ENCODE data around the gene ITPK1. TPM values are rescaled to one million over a fixed set of nuclear protein-coding genes. Genes with fewer than 3 reads are reported as not detected.
A peak's percentile ranks its signal among the peaks of the same experiment; 100 is the strongest.

Gene ITPK1
- total RNA-seq, 1 experiment from 2014 or later: 57.0 TPM

- DNase-seq (ENCODE audit: low read depth): no peak
These were observed 122.4 kb downstream of the ITPK1 start for GRCh38 chr14:92993302-92993701.

- no peak for DNase-seq (ENCODE audit: low read depth)
These were observed 124.2 kb downstream of the ITPK1 start for GRCh38 chr14:92991536-92991935.

GRCh38 chr14:92990456-92991430 is 125.0 kb downstream of the ITPK1 start:
- DNase-seq (ENCODE audit: low read depth): no peak

- DNase-seq (ENCODE audit: low read depth): no peak
These were observed 126.7 kb downstream of the ITPK1 start for GRCh38 chr14:92988786-92989755.

DNA sequence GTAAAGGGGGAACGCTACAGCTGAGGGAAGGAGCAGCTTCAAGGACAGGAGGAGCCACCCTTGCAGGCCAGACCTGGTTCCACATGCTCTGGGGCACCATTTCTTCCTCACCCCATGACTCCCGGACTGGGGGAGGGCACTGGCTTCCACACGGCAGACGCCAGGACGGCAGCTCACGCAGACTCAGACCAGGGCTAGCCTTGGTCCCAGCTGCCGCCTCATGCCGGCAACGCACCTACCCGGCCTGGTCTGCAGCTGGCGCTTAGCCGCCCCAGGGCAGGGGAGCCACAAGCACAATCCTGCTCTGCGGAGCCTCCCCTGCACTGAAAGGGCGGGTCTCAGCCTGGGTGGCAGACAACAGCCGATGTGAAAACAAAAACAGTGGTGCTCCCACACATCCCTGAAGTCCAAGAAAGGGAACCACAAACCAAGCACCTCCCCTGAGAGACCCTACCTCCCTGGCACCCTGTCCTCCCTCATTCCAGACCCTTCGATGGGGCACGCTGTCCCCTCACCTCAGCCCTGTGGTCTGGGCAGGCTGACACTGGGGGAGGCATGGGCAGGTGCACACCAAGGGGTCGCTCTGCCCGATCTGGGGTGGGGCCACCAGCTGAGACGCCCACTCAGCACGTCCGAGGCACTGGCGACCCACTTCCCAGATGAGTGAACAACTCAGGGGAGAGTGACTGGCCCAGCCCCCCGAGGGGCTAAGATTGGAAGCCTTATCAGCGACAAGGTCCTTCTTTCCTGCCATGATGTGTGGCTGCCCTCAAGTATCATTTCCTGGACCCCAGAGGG is 127.8 kb downstream of the ITPK1 start:
- DNase-seq (ENCODE audit: low read depth): no peak

GRCh38 chr14:92987148-92987570 is 128.6 kb downstream of the ITPK1 start:
- no peak for DNase-seq (ENCODE audit: low read depth)

DNA sequence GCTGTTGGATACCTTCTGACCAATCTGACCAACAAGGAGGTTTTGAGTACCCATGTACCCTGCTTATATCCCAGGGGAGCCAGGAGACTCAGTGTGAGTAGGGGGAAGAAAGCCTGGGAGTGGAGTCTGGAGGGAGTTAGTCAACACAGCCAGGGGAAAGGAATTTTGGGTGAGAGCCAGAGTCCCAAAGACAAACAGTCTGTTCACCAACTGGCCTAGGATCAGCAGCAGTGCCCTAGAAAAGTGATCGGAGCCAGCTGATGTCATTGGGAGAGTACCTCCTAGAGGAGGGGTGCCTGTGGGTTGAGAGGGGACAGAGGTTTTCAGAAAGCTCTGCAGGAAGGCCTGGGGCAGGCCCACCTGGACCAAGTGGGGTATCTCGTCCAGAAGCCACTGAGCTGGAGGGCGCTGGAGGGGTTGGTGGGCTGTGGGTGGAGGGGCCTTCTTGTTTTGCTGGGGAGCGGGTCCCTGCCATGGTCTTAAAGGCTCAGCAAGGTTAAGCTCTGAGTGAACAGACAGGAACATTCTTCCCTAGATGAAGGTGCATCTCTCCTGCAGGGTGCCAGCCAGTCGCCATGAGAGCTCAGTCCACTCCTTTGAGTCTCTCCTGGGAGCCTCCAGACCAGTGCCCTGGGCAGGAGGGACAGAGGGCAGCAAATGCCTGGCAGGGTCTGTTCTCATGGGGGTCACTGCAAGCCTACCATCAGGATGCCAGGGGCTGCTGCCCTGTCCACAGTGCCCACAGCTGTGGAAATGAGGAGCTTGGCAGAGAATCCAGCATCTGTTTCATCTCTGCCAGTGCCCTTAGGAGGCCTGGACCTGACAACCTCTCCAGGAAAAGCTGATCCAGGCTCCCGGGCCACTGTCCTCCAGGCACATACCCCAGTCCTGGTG is 129.2 kb downstream of the ITPK1 start:
- peak; percentile 66 for DNase-seq (ENCODE audit: low read depth)

GRCh38 chr14:92985521-92985920 is 130.2 kb downstream of the ITPK1 start:
- no peak for DNase-seq (ENCODE audit: low read depth)

DNA sequence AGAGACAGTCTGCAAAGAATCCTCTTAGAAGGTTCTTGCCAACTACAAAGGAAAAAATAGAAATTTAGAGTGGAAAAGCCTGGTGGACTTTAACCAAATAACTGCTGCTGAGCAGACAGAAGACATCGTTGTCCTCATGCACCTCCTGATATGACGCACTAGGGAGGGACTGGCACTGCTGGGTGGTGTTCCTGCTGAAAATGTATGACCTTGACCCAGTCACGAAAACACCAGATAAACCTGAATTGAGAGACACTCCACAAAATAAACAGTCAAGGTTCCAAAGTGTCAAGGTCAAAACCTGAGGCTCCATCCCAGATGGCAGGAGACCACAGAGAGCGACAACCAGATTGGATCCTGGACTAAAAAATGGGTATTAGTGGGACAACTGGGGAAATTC is 130.8 kb downstream of the ITPK1 start:
- no peak for DNase-seq (ENCODE audit: low read depth)

DNA sequence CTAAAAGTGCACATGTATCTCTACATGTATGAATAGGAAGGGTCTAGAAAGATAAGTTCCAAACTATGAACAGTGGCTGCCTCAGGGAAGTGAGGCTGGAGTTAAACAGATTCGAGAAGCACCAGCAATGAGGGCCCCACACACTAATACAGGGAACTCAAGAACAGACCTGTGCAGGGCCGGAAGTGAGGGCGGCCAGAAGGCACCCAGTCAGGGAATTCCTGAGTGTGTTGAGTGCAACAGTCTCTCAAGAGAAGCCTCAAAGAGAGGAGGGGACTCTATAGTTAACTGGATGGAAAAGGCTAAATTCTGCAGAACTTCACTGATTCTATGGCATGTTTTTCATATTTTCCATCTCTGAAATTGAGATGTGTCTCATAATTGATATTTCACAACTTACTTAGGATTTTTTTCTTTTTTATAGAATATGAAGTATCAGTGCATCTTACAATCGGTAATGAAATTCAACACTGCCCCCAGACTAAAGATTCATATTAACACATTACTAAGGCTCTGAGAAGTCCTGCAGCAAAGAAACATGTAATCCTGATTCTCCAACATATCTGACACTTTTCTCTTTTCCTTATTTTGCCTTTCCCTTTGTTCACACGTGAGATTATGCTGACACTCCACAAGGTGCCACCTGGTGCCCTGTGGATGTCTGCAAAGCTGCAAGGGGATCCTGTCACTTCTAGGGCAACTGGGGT is 131.5 kb downstream of the ITPK1 start:
- DNase-seq (ENCODE audit: low read depth): no peak

DNA sequence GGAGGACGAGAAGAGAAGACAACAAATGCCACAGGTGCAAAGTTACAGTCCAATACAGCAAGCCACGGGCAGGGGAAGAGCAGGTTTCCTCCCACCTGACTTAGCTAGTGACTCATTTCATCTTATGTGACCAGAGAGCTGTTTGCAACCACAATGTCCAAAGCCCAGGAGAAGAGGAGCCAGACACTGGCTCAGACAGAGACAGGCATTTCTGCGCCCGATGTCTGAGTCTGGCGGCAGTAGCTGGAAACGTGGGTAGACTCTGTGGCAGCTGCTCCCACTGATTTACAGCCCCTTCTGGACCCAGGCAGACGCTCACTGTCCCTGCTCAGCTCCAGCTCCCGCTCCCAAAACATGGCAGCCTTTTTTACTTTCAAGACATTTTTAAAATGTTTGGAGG is 132.8 kb downstream of the ITPK1 start:
- DNase-seq (ENCODE audit: low read depth): peak; percentile 38

- DNase-seq (ENCODE audit: low read depth): no peak
These were observed 134.0 kb downstream of the ITPK1 start for GRCh38 chr14:92981726-92982125.

DNA sequence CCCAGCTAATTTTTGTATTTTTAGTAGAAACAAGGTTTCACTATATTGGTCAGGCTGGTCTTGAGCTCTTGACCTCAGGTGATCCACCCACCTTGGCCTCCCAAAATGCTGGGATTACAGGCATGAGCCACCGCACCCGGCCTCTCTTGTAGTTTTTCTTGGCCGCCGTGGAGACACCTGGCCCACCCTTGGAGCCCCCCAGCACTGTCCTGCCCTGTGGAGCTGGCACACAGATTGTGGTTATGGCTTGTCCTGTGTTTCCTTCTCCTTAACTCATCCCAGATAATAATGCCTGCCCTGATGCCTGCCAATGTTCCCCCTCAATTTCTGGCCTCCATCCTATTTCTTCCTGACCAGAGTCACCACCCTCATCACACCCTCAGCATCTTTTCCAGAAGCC is 134.9 kb downstream of the ITPK1 start:
- no peak for DNase-seq (ENCODE audit: low read depth)

GRCh38 chr14:92978229-92979021 is 137.3 kb downstream of the ITPK1 start:
- no peak for DNase-seq (ENCODE audit: low read depth)

- DNase-seq (ENCODE audit: low read depth): no peak
These were observed 139.5 kb downstream of the ITPK1 start for GRCh38 chr14:92976268-92976667.

DNA sequence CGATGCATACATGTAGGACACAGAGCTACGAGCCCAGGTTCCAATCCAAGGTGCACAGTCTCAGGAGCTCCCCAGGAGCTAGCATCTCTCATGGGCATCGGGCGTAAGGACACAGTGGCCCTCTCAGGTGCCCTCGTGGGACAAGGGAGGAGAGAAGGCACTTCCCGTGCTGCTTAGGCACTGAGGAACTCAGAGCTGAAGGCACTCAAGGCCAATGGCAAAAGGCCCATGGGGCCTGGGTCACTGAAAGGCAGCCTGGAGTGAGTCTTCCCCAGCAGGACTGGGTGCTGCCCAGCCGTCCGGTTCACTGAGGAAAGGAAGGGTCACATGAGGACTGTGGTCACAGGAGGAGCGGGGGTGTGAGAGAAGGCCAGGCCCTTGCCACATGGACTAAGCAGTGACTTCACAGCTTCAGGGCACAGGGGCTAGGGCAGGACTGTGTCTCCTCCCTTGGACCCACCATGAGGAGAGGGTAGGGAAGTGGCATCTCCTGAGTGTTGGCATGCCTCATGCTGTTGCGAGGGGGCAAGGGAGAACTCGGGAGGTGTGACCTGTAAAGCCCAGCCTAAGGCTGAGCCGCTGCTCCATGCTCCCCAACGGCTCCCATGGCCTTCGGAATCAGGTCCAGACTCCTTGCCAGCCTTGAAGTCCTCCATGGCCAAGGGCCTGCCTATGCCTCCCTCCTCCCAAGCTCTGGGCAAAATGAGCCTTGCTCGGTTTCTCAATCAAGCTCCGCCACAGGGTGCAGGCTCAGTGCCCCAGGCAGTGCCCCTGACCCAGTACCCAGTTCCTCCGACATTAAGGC is 141.0 kb downstream of the ITPK1 start:
- DNase-seq (ENCODE audit: low read depth): no peak

GRCh38 chr14:92973798-92974372 is 141.8 kb downstream of the ITPK1 start:
- DNase-seq (ENCODE audit: low read depth): no peak
